Fibroblast of lung (primary cell): Measurements from ENCODE around the gene NUDT6.

Source experiments
- CTCF ChIP-seq, 2 donors: IDR thresholded peaks in 1 of 2; conservative IDR thresholded peaks in 1 of 2; 1 replicate in 1 of 2; 2 replicates in 1 of 2; pipeline ENCODE4 v1.5.1; 2011 to 2012; ENCODE audit warnings: low read length in 2 of 2, control low read depth in 1 of 2, inconsistent platforms in 1 of 2, low read depth in 1 of 2, mild to moderate bottlenecking in 1 of 2
- EZH2 ChIP-seq: IDR thresholded peaks from 2 replicates; pipeline ENCODE4 v1.5.1; 2012; ENCODE audit warnings: low read length, control low read depth, mild to moderate bottlenecking; ENCODE audit errors: missing control alignments

- no peak for TF ChIP-seq CTCF (conservative IDR thresholded peaks at IDR 0.05 in 1 of 2, IDR thresholded peaks at IDR 0.05 in 1 of 2; ENCODE audit: low read depth in 1 of 2, low read length in 2 of 2)
- no peak for TF ChIP-seq EZH2
These were observed 79.3 kb downstream of the NUDT6 start for GRCh38 chr4:122842984-122843531.
